Loucy (cell line): ENCODE results near the gene DACT2.

Experiments used
- H2AFZ ChIP-seq: fragments of 200-600 bp; sonication (generic); 2 replicates; pipeline ENCODE4 v1.6.0; 2016; ENCODE audit warnings: antibody characterized with exemption, mild to moderate bottlenecking, low read length, moderate library complexity
- H3F3A ChIP-seq: fragments of 200-600 bp; 2 replicates; pipeline ENCODE4 v1.6.0; 2016; ENCODE audit warnings: antibody characterized with exemption, low read depth, mild to moderate bottlenecking
- H3K27me3 ChIP-seq: fragments of 200-600 bp; sonication (generic); 2 replicates; pipeline ENCODE4 v1.6.1; 2014; ENCODE audit warnings: low read length, mild to moderate bottlenecking; ENCODE audit not compliant: insufficient read depth, poor library complexity, severe bottlenecking
- H3K36me3 ChIP-seq: fragments of 200-600 bp; sonication (generic); 2 replicates; pipeline ENCODE4 v1.6.1; 2016; ENCODE audit warnings: low read length; ENCODE audit not compliant: insufficient read depth
- H3K4me1 ChIP-seq: fragments of 200-600 bp; sonication (generic); 2 replicates; pipeline ENCODE4 v1.5.1; 2014; ENCODE audit warnings: low read length, mild to moderate bottlenecking; ENCODE audit not compliant: insufficient read depth, poor library complexity, severe bottlenecking
- H3K4me2 ChIP-seq: fragments of 200-600 bp; sonication (generic); 2 replicates; pipeline ENCODE4 v1.6.0; 2014; ENCODE audit warnings: antibody characterized with exemption, low read length, low read depth, mild to moderate bottlenecking; ENCODE audit not compliant: poor library complexity, severe bottlenecking
- H3K4me3 ChIP-seq: fragments of 200-600 bp; sonication (generic); 2 replicates; pipeline ENCODE4 v1.5.1; 2014; ENCODE audit warnings: low read length, mild to moderate bottlenecking, mixed read lengths; ENCODE audit not compliant: poor library complexity, severe bottlenecking
- H3K79me2 ChIP-seq: fragments of 200-600 bp; sonication (generic); 2 replicates; pipeline ENCODE4 v1.6.1; 2014; ENCODE audit warnings: low read length; ENCODE audit not compliant: insufficient read depth
- H3K9ac ChIP-seq: fragments of 200-600 bp; sonication (generic); 2 replicates; pipeline ENCODE4 v1.6.0; 2014; ENCODE audit warnings: mild to moderate bottlenecking, low read depth, low read length, moderate library complexity; ENCODE audit not compliant: poor library complexity, severe bottlenecking
- H3K9me2 ChIP-seq: fragments of 200-600 bp; sonication (generic); replicated peaks from 2 replicates; pipeline ENCODE4 v1.6.1; 2016; ENCODE audit warnings: low read depth, low read length, mixed read lengths
- H3K9me3 ChIP-seq: fragments of 200-600 bp; sonication (generic); 2 replicates; pipeline ENCODE4 v1.6.1; 2014; ENCODE audit warnings: mild to moderate bottlenecking, antibody characterized with exemption, low read length, low read depth; ENCODE audit not compliant: insufficient read depth
- H4K20me1 ChIP-seq: fragments of 200-600 bp; sonication (generic); 2 replicates; pipeline ENCODE4 v1.6.0; 2014; ENCODE audit warnings: antibody characterized with exemption, low read length, mild to moderate bottlenecking; ENCODE audit not compliant: insufficient read depth, poor library complexity, severe bottlenecking
- EZH2phosphoT487 ChIP-seq: fragments of 200-600 bp; IDR thresholded peaks from 2 replicates; pipeline ENCODE4 v1.6.1; 2018; ENCODE audit warnings: antibody characterized with exemption, mild to moderate bottlenecking, moderate library complexity, borderline replicate concordance
- TF ChIP-seq, protein P1 (sequence below): fragments of 200-600 bp; sonication (generic); conservative IDR thresholded peaks from 2 replicates; pipeline ENCODE4 v1.5.1; 2014; ENCODE audit warnings: mild to moderate bottlenecking, antibody characterized with exemption, low read length

DACT2 gene

GRCh38 chr6:168285456-168285855, 34.1 kb downstream of the DACT2 start:
- no peaks in the 10 kb centered on the region for H3F3A ChIP-seq
- no peaks in the 10 kb centered on the region for H3K27me3 ChIP-seq
- no peaks in the 10 kb centered on the region for H4K20me1 ChIP-seq
- H3K36me3 ChIP-seq: no peaks in the 10 kb centered on the region
- no peaks in the 10 kb centered on the region for H3K9me2 ChIP-seq
- H2AFZ ChIP-seq: no peak overlapping the region
- no peak overlapping the region for H3K4me2 ChIP-seq
- H3K79me2 ChIP-seq: no peaks in the 10 kb centered on the region
- no peak overlapping the region for H3K4me3 ChIP-seq
- no peak overlapping the region for H3K9ac ChIP-seq
- TF ChIP-seq, protein P1, sequence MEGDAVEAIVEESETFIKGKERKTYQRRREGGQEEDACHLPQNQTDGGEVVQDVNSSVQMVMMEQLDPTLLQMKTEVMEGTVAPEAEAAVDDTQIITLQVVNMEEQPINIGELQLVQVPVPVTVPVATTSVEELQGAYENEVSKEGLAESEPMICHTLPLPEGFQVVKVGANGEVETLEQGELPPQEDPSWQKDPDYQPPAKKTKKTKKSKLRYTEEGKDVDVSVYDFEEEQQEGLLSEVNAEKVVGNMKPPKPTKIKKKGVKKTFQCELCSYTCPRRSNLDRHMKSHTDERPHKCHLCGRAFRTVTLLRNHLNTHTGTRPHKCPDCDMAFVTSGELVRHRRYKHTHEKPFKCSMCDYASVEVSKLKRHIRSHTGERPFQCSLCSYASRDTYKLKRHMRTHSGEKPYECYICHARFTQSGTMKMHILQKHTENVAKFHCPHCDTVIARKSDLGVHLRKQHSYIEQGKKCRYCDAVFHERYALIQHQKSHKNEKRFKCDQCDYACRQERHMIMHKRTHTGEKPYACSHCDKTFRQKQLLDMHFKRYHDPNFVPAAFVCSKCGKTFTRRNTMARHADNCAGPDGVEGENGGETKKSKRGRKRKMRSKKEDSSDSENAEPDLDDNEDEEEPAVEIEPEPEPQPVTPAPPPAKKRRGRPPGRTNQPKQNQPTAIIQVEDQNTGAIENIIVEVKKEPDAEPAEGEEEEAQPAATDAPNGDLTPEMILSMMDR: no peak
- H3K9me3 ChIP-seq: peaks cover 10% of the 10 kb centered on the region; the same call in 1 of the 2 replicates
- no peaks in the 10 kb centered on the region for H3K4me1 ChIP-seq

DNA sequence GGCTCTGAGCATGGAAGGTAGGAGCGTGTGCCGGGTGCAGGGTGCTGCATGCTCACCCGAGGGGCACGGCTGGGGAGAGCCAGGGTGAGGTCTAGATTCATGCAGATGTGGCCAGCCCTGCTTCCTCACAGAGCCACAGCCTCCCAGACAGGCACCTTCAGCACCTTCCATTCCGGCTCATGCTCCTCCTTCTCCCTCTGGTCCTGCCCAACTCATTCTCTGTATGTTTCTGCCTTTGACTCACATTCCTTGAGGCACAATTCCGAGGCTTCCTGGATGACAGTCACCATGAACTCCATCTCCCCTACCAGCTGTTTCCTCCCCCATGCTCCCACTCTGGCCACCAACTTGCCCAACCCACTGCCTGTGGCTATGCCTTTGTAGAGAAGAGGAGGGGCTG, 35.4 kb downstream of the DACT2 start:
- no peaks in the 10 kb centered on the region for H3K9me2 ChIP-seq
- H3K9ac ChIP-seq: no peak overlapping the region
- no peaks in the 10 kb centered on the region for H3K27me3 ChIP-seq
- H3K79me2 ChIP-seq: no peaks in the 10 kb centered on the region
- peaks cover 15% of the 10 kb centered on the region; the same call in 1 of the 2 replicates for H3K9me3 ChIP-seq
- H3K36me3 ChIP-seq: no peaks in the 10 kb centered on the region
- H2AFZ ChIP-seq: no peak overlapping the region
- no peak overlapping the region for H3K4me3 ChIP-seq
- H3F3A ChIP-seq: no peaks in the 10 kb centered on the region
- no peaks in the 10 kb centered on the region for H3K4me1 ChIP-seq
- no peaks in the 10 kb centered on the region for H4K20me1 ChIP-seq
- no peak overlapping the region for H3K4me2 ChIP-seq
- TF ChIP-seq EZH2phosphoT487: no peak
- TF ChIP-seq, protein P1: no peak

DNA sequence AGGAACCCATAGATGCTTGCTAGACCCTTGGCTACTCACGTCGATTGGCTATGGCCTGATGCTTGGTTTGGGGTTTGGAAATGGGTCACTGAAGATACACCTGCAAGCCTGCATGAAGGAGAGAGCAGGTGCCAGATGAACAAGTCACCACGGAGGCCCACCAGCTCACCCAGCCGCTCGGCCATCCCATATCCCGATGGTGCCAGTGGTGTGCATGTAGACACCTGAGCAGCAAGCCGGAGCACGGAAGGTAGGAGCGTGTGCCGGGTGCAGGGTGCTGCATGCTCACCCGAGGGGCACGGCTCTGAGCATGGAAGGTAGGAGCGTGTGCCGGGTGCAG, 35.9 kb downstream of the DACT2 start:
- Histone ChIP-seq H3F3A (no peaks in the 10 kb centered on the region), H4K20me1 (no peaks in the 10 kb centered on the region), H3K9ac (no peak overlapping the region), H3K27me3 (no peaks in the 10 kb centered on the region), H3K4me2 (no peak overlapping the region), H3K79me2 (no peaks in the 10 kb centered on the region), H3K4me1 (no peaks in the 10 kb centered on the region), H3K4me3 (no peak overlapping the region), H3K9me2 (no peaks in the 10 kb centered on the region), H2AFZ (no peak overlapping the region), H3K36me3 (no peaks in the 10 kb centered on the region), H3K9me3 (peaks cover 18% of the 10 kb centered on the region; the same call in 1 of the 2 replicates)
- TF ChIP-seq EZH2phosphoT487: no peak
- TF ChIP-seq, protein P1: no peak
